GM10847 (cell line): ENCODE data around the gene CTSZ.

ENCODE experiments used
- POLR2A ChIP-seq: IDR thresholded peaks from 2 replicates; pipeline ENCODE4 v1.6.1; 2011; ENCODE audit not compliant: insufficient read length; ENCODE audit errors: extremely low read depth

CTSZ gene

GRCh38 chr20:59035381-59035780, 28.3 kb upstream of the CTSZ start:
- TF ChIP-seq POLR2A: no peak

- TF ChIP-seq POLR2A: no peak
These were observed 26.6 kb upstream of the CTSZ start for GRCh38 chr20:59033616-59034165.

- no peak for TF ChIP-seq POLR2A
These were observed 26.0 kb upstream of the CTSZ start for GRCh38 chr20:59033093-59033492.

DNA sequence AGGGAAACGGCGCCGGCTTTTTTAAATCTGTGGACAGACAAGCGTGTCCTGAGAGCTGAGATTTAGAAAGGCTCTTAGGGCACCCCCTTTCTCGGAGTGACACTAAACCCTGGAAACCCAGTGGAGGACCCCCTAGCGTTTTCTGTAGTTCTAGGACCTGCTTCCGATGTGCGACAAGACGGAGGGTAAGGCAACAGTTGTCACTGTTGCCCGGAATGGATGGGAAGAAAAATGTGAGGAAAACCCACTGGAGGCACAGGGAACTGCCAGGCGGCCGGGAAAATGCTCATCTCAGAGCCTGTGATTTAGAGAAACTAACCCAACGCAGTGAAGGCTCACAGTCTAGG, 25.6 kb upstream of the CTSZ start:
- no peak for TF ChIP-seq POLR2A

- TF ChIP-seq POLR2A: peak; percentile 82
These were observed 25.1 kb upstream of the CTSZ start, which contains the start of gene ATP5F1E for GRCh38 chr20:59032023-59032712. Gene ATP5F1E, minus strand, starts transcription at chr20:59032335. Its CDS starts 84 bp downstream, at chr20:59032251.

- no peak for TF ChIP-seq POLR2A
These were observed 24.5 kb upstream of the CTSZ start for GRCh38 chr20:59031564-59032022.

DNA sequence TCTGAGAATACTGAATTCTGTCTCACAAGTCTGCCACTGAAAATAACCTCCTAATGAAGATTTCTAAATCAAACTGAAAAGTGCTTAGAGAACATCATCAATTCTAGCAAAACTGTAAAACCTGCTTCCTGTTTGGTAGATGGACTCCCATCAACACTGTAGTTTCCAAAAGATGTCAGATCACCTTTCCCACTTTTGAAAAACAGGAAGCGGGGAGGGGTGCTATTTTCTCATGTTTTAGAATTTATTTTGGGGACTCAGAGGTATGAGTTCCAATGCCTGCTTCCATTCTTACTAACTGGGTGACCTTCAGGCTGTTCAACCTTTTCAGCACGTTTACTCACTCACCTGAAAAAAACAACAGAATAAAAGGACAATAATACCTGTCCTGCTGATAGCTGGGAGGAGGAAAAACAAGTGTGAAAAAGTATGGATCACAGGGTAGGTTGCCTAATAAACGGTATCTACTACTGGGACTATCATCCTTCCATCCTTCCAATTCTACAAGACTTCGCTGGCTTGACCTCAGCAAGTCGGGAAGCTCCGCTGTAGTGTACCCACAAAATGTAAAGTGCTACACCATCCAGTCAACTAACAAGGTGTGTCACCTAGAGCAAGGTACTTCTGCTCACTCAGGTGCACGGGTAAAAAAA, 24.0 kb upstream of the CTSZ start:
- TF ChIP-seq POLR2A: no peak

- TF ChIP-seq POLR2A: no peak
These were observed 21.8 kb upstream of the CTSZ start for GRCh38 chr20:59028812-59029211.

DNA sequence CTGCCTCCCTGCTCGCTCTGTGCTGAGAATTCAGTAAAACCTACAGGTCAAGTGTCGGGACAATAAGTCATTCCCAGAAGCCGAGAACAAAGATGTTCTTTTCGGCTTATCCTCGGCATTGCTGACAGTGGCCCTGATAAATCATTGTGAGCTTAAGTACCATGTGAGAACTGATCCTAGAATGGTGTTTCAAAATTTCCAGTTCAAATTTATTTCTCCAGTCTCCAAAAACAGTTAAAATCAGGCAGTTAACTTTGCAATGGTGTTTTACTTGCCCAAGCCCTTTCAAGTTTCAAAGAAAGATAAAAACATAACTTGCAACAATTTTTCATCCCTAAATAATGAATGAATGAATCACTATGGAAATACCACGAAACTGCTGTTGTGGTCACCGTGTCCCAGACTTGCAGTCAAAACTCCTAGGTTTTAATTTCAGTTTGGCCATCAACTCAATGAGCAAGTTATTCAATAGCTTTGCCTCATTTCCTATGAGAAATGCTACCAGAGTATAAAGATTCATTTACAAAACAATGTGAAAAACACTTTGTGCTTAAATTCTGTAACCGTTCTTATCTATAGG, 20.8 kb upstream of the CTSZ start:
- no peak for TF ChIP-seq POLR2A

GRCh38 chr20:59026904-59027740, 20.1 kb upstream of the CTSZ start:
- no peak for TF ChIP-seq POLR2A

- no peak for TF ChIP-seq POLR2A
These were observed 18.5 kb upstream of the CTSZ start for GRCh38 chr20:59025511-59025910.

GRCh38 chr20:59025086-59025485, 18.0 kb upstream of the CTSZ start:
- TF ChIP-seq POLR2A: no peak

GRCh38 chr20:59024111-59024530, 17.1 kb upstream of the CTSZ start:
- TF ChIP-seq POLR2A: no peak

- no peak for TF ChIP-seq POLR2A
These were observed 16.6 kb upstream of the CTSZ start for GRCh38 chr20:59023616-59024015.

GRCh38 chr20:59022754-59023153, 15.7 kb upstream of the CTSZ start:
- no peak for TF ChIP-seq POLR2A
